ENCODE results near the gene LSM14B.

The LSM14B gene

DNA sequence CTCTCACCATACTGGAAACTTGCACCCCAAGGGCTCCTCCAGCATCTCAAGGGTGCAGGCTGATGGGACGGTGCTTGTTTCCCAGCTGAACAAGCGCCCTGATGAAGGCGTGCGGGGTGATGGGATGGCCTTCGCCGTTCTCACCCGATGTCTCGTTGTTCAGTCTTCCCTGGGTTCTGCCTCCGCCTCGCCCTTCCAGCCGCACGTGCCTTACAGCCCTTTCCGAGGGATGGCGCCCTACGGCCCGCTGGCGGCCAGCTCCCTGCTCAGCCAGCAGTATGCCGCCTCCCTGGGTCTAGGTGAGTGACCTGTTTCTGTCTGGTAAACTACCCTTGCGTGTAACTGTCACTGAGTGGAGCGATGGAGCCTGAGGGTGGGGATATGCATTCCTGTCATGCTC, 3.9 kb downstream of the LSM14B start:
- TF ChIP-seq CTCF (IDR thresholded peaks at IDR 0.05; ENCODE audit: low read depth, low read length), result no peak
- Histone ChIP-seq H3K4me3 (ENCODE audit: low read depth, low read length) (no peak overlapping the region), H3K27me3 (no peaks in the 10 kb centered on the region), H3K4me1 (peaks cover 6% of the 10 kb centered on the region; the same call in 1 of the 2 replicates), H3K9me3 (no peaks in the 10 kb centered on the region; the same call in 1 of the 2 replicates), H3K36me3 (peaks cover 68% of the 10 kb centered on the region)
- no peak for DNase-seq

GRCh38 chr20:62127799-62128198, 5.5 kb downstream of the LSM14B start:
- TF ChIP-seq CTCF (IDR thresholded peaks at IDR 0.05; ENCODE audit: low read depth, low read length), result no peak
- DNase-seq, result no peak
- Histone ChIP-seq H3K36me3 (peaks cover 79% of the 10 kb centered on the region), H3K4me1 (peaks cover 6% of the 10 kb centered on the region; the same call in 1 of the 2 replicates), H3K9me3 (no peaks in the 10 kb centered on the region; the same call in 1 of the 2 replicates), H3K27me3 (no peaks in the 10 kb centered on the region), H3K4me3 (ENCODE audit: low read depth, low read length) (no peak overlapping the region)

- TF ChIP-seq CTCF (IDR thresholded peaks at IDR 0.05; ENCODE audit: low read depth, low read length), result no peak
- H3K4me3 ChIP-seq (ENCODE audit: low read depth, low read length), result no peak overlapping the region
- no peak for DNase-seq
- H3K27me3 ChIP-seq, result no peaks in the 10 kb centered on the region
- H3K4me1 ChIP-seq, result peaks cover 6% of the 10 kb centered on the region; the same call in 1 of the 2 replicates
- peaks cover 86% of the 10 kb centered on the region for H3K36me3 ChIP-seq
- H3K9me3 ChIP-seq, result no peaks in the 10 kb centered on the region; the same call in 1 of the 2 replicates
Measured at GRCh38 chr20:62128502-62128901, 6.2 kb downstream of the LSM14B start.

DNA sequence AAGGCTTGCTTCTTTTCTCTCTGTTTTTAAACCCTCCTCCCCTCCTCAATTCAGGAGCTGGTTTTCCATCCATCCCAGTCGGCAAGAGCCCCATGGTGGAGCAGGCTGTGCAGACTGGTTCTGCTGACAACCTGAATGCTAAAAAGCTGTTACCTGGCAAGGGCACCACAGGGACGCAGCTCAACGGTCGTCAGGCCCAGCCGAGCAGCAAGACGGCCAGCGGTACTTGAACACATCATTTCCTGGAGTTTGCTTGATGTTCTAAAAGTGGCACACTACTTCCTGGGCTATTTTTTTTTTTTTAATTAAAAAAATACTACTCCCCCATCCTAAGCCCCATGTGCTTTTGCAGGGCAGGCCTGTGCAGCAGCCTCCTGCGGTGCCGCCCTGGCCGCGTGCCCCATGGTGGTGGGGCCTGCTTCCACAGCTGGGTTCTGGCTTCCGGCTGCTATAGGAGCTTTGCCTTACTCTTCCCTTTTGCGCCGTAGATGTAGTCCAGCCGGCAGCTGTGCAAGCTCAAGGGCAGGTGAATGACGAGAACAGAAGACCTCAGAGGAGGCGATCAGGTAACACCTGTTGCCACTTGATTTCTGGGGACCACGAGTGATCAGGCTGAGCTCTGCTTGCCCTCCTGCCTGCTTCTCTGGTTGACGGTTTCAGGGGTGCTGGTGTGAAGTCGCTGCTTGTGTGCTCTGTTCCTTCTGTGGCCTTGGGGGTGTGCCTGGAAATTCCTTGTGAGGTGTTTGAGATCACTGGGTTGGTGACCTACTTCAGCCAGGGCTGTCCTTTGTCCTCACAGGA, 7.7 kb downstream of the LSM14B start:
- Histone ChIP-seq H3K4me1 (no peaks in the 10 kb centered on the region), H3K9me3 (no peaks in the 10 kb centered on the region; the same call in 1 of the 2 replicates), H3K27me3 (no peaks in the 10 kb centered on the region), H3K36me3 (peaks cover 85% of the 10 kb centered on the region), H3K4me3 (ENCODE audit: low read depth, low read length) (no peak overlapping the region)
- no peak for DNase-seq
- no peak for TF ChIP-seq CTCF (IDR thresholded peaks at IDR 0.05; ENCODE audit: low read depth, low read length)

DNA sequence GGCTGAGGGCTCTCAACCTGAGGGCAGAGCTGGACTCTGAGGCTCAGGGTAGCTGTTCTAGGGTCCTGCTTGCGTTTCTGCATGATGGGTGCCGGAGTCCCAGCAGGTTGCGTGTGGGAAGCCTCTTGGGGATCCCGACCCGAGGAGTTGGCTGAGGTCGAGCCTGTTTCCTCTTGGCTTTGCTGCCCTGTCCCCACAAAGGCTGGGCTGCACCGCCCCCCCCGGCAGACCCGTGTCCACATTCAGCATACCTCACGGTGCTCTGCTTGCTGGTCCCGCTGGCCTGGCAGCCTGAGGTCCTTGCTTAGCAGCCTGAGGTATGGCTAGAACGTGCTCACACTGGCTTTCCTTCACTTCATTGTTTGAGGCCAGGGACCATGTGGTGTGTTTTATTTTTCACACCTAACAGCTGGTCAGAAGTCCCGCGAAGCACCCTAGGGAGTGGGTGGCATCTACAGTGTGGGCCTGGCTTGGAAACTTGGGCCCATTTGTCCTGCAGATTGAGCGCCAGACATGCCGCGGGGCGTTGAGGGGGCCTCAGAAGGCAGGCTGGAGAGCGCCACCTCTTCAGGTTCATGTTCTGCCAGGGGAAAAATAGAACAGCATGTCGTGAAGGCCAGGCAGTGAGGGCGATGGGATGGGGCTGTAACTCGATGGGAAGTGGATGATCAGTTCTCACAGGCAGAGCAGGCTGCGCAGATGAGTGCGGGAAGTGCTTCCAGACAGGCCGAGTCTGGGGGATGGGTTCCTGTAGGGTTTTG, 9.5 kb downstream of the LSM14B start:
- no peaks in the 10 kb centered on the region; the same call in 1 of the 2 replicates for H3K9me3 ChIP-seq
- TF ChIP-seq CTCF (IDR thresholded peaks at IDR 0.05; ENCODE audit: low read depth, low read length), result no peak
- H3K36me3 ChIP-seq, result peaks cover 85% of the 10 kb centered on the region
- H3K4me3 ChIP-seq (ENCODE audit: low read depth, low read length), result no peak overlapping the region
- H3K27me3 ChIP-seq, result no peaks in the 10 kb centered on the region
- no peaks in the 10 kb centered on the region for H3K4me1 ChIP-seq
- DNase-seq, result no peak

All from BE2C (cell line).